ENCODE data around the gene PACRG. TPM values are rescaled to one million over a fixed set of nuclear protein-coding genes. Genes with fewer than 3 reads are reported as not detected.

The PACRG gene
- total and polyA plus RNA-seq, 2 donors from 2014 or later, result 7.4 to 20.0 TPM

DNA sequence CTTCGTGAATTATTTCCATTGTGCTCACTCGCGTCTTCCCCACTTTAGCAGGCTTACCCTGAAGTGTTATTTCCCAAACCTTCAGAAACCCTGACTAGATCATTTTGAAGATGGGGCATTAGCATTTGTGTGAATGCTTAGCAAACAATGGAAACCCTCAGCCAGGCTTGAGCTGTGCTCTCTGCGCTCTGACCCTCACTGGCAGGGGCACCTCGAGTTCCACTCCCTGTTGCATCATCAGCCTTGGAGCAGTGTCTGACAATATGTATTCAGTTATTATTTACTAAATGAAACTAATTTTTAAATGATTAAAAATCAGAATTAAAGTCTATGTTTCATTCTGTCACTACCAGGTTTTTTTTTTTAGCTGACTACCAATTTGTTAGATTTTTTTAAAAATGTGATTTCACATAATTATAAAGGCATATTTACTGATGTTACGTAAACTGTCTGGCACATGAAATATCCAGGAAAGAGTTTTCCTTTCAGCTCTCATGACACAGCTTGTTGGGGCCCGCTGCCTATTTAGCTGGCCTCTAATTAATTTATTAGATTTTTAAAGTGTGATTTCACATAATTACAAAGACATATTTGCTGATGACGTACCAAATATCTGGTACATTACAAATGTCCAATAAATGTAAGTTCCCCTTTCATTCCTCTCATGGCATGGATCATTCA is 155.2 kb downstream of the PACRG start:
- Histone ChIP-seq H3K9me3 (ENCODE audit: control insufficient read depth in 2 of 3, insufficient read depth in 1 of 3, low read length in 3 of 3) (no peaks in the 10 kb centered on the region), H3K9ac (ENCODE audit: low read length in 3 of 3) (no peak overlapping the region), H3K27ac (ENCODE audit: low read depth in 2 of 2, low read length in 2 of 2) (no peak overlapping the region), H3K36me3 (ENCODE audit: control insufficient read depth in 2 of 3, insufficient read depth in 3 of 3, low read length in 3 of 3) (no peaks in the 10 kb centered on the region), H3K4me3 (ENCODE audit: low read length in 3 of 3) (no peak overlapping the region), H3K27me3 (ENCODE audit: control insufficient read depth, insufficient read depth, low read length) (no peaks in the 10 kb centered on the region), H3K4me1 (ENCODE audit: control insufficient read depth in 2 of 3, insufficient read depth in 2 of 3, low read depth in 1 of 3, low read length in 3 of 3) (no peaks in the 10 kb centered on the region)
- TF ChIP-seq, protein P1, sequence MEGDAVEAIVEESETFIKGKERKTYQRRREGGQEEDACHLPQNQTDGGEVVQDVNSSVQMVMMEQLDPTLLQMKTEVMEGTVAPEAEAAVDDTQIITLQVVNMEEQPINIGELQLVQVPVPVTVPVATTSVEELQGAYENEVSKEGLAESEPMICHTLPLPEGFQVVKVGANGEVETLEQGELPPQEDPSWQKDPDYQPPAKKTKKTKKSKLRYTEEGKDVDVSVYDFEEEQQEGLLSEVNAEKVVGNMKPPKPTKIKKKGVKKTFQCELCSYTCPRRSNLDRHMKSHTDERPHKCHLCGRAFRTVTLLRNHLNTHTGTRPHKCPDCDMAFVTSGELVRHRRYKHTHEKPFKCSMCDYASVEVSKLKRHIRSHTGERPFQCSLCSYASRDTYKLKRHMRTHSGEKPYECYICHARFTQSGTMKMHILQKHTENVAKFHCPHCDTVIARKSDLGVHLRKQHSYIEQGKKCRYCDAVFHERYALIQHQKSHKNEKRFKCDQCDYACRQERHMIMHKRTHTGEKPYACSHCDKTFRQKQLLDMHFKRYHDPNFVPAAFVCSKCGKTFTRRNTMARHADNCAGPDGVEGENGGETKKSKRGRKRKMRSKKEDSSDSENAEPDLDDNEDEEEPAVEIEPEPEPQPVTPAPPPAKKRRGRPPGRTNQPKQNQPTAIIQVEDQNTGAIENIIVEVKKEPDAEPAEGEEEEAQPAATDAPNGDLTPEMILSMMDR (IDR thresholded peaks at IDR 0.05; ENCODE audit: borderline replicate concordance, extremely low read depth, insufficient read depth), result no peak
- FAIRE-seq (no peak), DNase-seq (no peak)
- intact Hi-C loops (cut with DNase I), result no loop called here

DNA sequence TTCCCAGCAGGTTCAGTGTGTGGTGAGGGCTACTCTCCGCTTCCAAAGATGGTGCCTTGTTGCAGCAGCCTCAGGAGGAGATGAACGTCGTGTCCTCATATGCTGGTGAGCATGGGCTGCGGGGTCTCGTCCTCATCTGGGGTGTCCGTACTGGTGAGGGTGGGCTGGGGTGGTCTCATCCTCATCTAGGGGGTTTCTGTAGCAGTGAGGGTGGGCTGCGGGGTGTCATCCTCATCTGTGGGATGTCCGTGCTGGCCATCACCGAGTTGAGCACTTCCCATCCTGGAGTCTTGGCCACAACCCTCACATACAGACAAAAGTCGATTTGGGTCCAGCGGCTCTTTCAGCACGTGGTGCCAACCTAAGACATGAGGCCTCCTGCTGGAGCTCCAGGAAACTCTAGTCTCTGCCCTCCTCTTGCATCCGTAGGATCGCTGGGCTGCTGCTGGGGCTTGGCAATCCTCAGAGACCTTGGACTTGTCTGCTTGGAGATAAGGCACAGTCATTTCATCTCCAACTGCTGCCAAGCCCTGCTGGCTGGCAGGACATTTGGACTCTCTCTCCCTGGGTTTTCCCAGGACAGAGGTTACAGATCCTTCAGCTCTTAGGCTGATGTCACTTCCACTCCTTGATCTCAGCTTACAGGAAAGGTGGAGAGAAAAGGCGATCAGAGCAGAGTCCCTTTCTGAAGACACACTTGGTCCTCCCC is 160.4 kb downstream of the PACRG start:
- no peak for DNase-seq
- no peaks in the 10 kb centered on the region for H3K36me3 ChIP-seq (ENCODE audit: control insufficient read depth in 2 of 3, insufficient read depth in 3 of 3, low read length in 3 of 3)
- H3K4me1 ChIP-seq (ENCODE audit: control insufficient read depth in 2 of 3, insufficient read depth in 2 of 3, low read depth in 1 of 3, low read length in 3 of 3), result no peaks in the 10 kb centered on the region
- intact Hi-C loops (cut with DNase I), result no loop called here
- TF ChIP-seq, protein P1 (IDR thresholded peaks at IDR 0.05; ENCODE audit: borderline replicate concordance, extremely low read depth, insufficient read depth), result no peak
- no peak for FAIRE-seq
- H3K4me3 ChIP-seq (ENCODE audit: low read length in 3 of 3), result no peak overlapping the region
- no peak overlapping the region for H3K27ac ChIP-seq (ENCODE audit: low read depth in 2 of 2, low read length in 2 of 2)
- no peak overlapping the region for H3K9ac ChIP-seq (ENCODE audit: low read length in 3 of 3)
- no peaks in the 10 kb centered on the region for H3K9me3 ChIP-seq (ENCODE audit: control insufficient read depth in 2 of 3, insufficient read depth in 1 of 3, low read length in 3 of 3)
- no peaks in the 10 kb centered on the region for H3K27me3 ChIP-seq (ENCODE audit: control insufficient read depth, insufficient read depth, low read length)

DNA sequence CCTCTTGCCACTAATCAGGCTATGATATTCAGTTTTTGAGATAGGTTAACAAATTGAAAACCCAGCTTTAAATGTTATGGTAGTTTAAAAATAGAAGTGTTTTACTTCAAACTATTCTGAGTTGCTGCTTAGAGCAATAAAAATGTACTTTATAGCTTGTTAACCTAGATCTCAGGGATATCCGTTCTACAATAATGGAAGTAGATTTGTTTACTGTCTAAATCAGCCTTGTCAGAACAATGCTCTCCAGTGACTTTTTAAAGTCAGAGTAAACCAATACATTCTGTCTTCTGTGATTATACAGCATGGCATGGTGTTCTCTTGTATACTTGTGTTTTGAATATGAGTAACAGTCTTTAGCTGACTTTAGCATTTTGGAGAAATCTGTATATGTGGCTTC is 161.5 kb downstream of the PACRG start:
- no peaks in the 10 kb centered on the region for H3K36me3 ChIP-seq (ENCODE audit: control insufficient read depth in 2 of 3, insufficient read depth in 3 of 3, low read length in 3 of 3)
- TF ChIP-seq, protein P1 (IDR thresholded peaks at IDR 0.05; ENCODE audit: borderline replicate concordance, extremely low read depth, insufficient read depth), result no peak
- H3K9me3 ChIP-seq (ENCODE audit: control insufficient read depth in 2 of 3, insufficient read depth in 1 of 3, low read length in 3 of 3), result no peaks in the 10 kb centered on the region
- intact Hi-C loops (cut with DNase I), result no loop called here
- no peak overlapping the region for H3K4me3 ChIP-seq (ENCODE audit: low read length in 3 of 3)
- no peak for FAIRE-seq
- H3K27ac ChIP-seq (ENCODE audit: low read depth in 2 of 2, low read length in 2 of 2), result no peak overlapping the region
- no peaks in the 10 kb centered on the region for H3K4me1 ChIP-seq (ENCODE audit: control insufficient read depth in 2 of 3, insufficient read depth in 2 of 3, low read depth in 1 of 3, low read length in 3 of 3)
- no peaks in the 10 kb centered on the region for H3K27me3 ChIP-seq (ENCODE audit: control insufficient read depth, insufficient read depth, low read length)
- DNase-seq, result peak in 1 of 5 donors; percentile 45
- no peak overlapping the region for H3K9ac ChIP-seq (ENCODE audit: low read length in 3 of 3)

Measured in kidney (tissue), 14 donors.